Measurements from ENCODE around the gene PLBD1. TPM values are rescaled to one million over a fixed set of nuclear protein-coding genes. Genes with fewer than 3 reads are reported as not detected.

PLBD1 gene
- 0.86 and 1.7 TPM in 2 replicates for total RNA-seq

GRCh38 chr12:14567351-14568162, at the start of gene PLBD1:
Gene PLBD1, minus strand, starts transcription at chr12:14567883. Its CDS starts 187 bp downstream, at chr12:14567696.

Other genes starting within 250 kb of the PLBD1 start
- gene ATF7IP, start 202.2 kb downstream of the PLBD1 start, total RNA-seq, result 19.1 and 27.2 TPM in 2 replicates
- gene GUCY2C, start 128.7 kb upstream of the PLBD1 start, total RNA-seq, result not detected in 2 replicates
- gene WBP11, start 235.6 kb upstream of the PLBD1 start, total RNA-seq, result 21.6 TPM in 2 replicates
- gene C12orf60, start 235.8 kb upstream of the PLBD1 start, total RNA-seq, result 0.59 and 0.72 TPM in 2 replicates
- 0.96 and 1.2 TPM in 2 replicates for gene SMCO3, start 246.3 kb upstream of the PLBD1 start, total RNA-seq